Epithelial cell of prostate (primary cell): Measurements from ENCODE around the gene SLC25A46.
A peak's percentile ranks its signal among the peaks of the same experiment; 100 is the strongest.
"Not testable (repeated sequence)": the region's sequence is repeated elsewhere in the genome, so short reads cannot be mapped to it uniquely, and the experiment has no call there.

Experiments
- DNase-seq: peaks from one replicate; pipeline ENCODE4 v3.0.0-alpha.2; 2011; ENCODE audit warnings: low read depth, low spot score
- H3K27ac ChIP-seq: fragments of 450-650 bp; 2 replicates; pipeline ENCODE4 v1.5.1; 2017; ENCODE audit warnings: mild to moderate bottlenecking

SLC25A46 gene

GRCh38 chr5:110753600-110753999, 14.8 kb downstream of the SLC25A46 start:
- no peak overlapping the region for H3K27ac ChIP-seq
- DNase-seq = no peak

- H3K27ac ChIP-seq = no peak overlapping the region
- no peak for DNase-seq
Observed at GRCh38 chr5:110754181-110754580, 15.4 kb downstream of the SLC25A46 start.

- DNase-seq = no peak
- H3K27ac ChIP-seq = peak overlapping the region; percentile 43
Observed at GRCh38 chr5:110757118-110757729, 18.4 kb downstream of the SLC25A46 start.

- DNase-seq = no peak
Observed at GRCh38 chr5:110760158-110760557, 21.4 kb downstream of the SLC25A46 start.

GRCh38 chr5:110768138-110768860, 29.5 kb downstream of the SLC25A46 start:
- DNase-seq = no peak
- no peak overlapping the region for H3K27ac ChIP-seq

More at GRCh38 chr5:110760158-110760557, 21.4 kb downstream of the SLC25A46 start:
- H3K27ac ChIP-seq = no peak overlapping the region

- no peak overlapping the region for H3K27ac ChIP-seq
- DNase-seq = no peak
Observed at GRCh38 chr5:110769000-110769681, 30.3 kb downstream of the SLC25A46 start.

- no peak for DNase-seq
- H3K27ac ChIP-seq = no peak overlapping the region
Observed at GRCh38 chr5:110770286-110770685, 31.5 kb downstream of the SLC25A46 start.

- DNase-seq = no peak
- H3K27ac ChIP-seq = peak overlapping the region; percentile 46
Observed at GRCh38 chr5:110784901-110785300, 46.1 kb downstream of the SLC25A46 start.

- H3K27ac ChIP-seq = peak overlapping the region; percentile 46
- peak; percentile 91 for DNase-seq
Observed at GRCh38 chr5:110785356-110785755, 46.5 kb downstream of the SLC25A46 start.

- DNase-seq, H3K27ac ChIP-seq: not testable (repeated sequence)
Observed at GRCh38 chr5:110788006-110788405, 49.2 kb downstream of the SLC25A46 start.

GRCh38 chr5:110790673-110791072, 51.9 kb downstream of the SLC25A46 start:
- DNase-seq = no peak
- no peak overlapping the region for H3K27ac ChIP-seq

GRCh38 chr5:110802998-110803397, 64.2 kb downstream of the SLC25A46 start:
- no peak overlapping the region for H3K27ac ChIP-seq

GRCh38 chr5:110803467-110804326, 64.9 kb downstream of the SLC25A46 start:
- DNase-seq = peak; percentile 68
- peak overlapping the region; percentile 17 for H3K27ac ChIP-seq

More at GRCh38 chr5:110802998-110803397, 64.2 kb downstream of the SLC25A46 start:
- DNase-seq = no peak

- DNase-seq = no peak
- H3K27ac ChIP-seq = no peak overlapping the region
Observed at GRCh38 chr5:110807169-110807568, 68.4 kb downstream of the SLC25A46 start.

GRCh38 chr5:110809006-110809405, 70.2 kb downstream of the SLC25A46 start:
- H3K27ac ChIP-seq = no peak overlapping the region
- DNase-seq = no peak
